GM18873 (cell line): Measurements from ENCODE around the gene DNAH10.

Experiments used
- ATAC-seq: cut with Tn5 transposase; IDR thresholded peaks from one replicate; pipeline ENCODE4 v1.9.1; 2021; ENCODE audit warnings: mild to moderate bottlenecking, moderate library complexity, moderate number of reproducible peaks; ENCODE audit not compliant: unreplicated experiment, low FRiP score

The DNAH10 gene

DNA sequence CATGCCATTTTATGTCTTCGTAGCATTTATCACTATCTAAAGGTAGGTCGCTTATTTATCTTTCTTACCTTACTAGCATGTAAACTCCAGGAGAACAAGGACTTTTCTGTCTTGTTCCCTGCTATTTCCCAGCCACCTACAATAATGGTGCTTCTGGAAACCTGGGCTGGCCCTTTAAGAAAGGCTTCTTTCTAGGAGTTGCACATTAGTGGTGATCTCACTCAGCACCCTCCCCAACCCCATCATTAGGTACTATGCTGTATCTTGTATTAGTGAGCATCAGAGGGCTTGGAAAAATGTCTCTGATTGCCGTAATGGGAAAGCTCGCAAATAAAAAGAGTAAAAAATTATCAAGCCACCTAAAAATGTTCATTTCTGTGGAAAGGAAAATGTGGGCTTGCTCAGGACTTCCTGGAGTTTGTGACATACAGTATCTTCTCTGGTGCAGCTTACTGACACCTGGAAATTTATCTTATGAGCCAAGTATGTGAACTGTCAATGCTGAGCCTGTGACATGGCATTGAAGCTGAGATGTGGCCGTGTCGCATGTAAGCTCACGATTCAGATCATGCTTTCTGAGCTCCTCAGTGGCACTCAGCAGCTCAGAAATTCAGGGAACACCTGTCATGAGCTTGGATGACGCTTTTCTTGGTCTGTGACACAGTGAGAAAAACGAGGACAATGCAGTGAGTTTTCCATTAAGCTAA is 198.1 kb downstream of the DNAH10 start:
- ATAC-seq: no peak

DNA sequence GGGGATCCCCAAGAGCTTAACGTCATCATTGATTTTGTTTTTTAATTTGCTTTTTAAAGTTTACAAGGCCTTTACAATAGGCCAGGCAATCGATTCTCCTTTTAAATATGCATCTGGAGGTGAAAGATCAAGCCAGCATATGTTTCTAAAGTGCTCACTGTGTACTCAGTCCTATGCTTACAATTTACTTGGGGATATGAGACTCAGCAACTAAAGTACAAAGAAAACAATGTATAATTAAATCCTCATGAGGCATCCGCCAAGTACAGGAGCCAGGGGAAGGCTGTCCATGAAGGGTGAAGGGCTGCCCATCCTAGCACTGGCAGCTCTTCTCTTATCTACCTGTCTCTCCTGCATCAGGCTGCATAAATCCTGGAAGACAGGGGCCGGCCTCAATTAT is 198.8 kb downstream of the DNAH10 start:
- no peak for ATAC-seq

DNA sequence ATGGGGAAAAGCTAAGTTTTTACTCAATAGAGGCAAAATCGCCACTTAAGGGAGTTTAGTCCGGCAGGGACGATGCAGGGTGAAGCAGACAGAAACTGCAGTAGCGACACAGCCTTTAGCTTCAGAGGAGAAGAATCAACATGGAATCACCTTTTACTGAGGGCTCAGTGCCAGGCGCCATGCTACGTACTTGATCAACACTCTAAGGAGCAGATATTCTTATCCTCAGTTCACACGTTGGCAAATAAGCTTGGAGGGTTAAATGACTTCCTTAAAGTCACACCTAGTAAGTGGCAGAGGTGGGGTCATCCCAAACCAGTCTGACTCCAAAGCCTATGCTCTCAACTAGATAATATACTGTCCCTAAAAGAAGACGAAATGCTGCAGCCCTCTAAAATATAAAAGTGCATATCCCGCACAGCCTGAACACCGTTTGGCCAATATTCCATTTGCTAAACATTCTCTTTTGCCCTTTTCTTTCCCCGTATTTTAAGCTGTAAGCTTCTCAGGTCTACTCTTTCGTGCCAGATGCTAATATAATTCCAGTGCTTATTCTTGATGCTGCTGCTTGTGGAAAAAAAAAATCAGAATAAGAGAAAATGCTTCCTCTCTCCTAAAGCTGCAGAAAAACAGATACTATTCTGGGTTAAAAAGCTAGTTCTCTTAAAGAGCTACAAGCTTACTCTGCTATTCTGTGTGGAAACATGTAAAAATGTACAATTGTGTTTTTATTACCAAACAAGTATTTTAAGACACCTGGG is 199.7 kb downstream of the DNAH10 start:
- ATAC-seq: no peak

DNA sequence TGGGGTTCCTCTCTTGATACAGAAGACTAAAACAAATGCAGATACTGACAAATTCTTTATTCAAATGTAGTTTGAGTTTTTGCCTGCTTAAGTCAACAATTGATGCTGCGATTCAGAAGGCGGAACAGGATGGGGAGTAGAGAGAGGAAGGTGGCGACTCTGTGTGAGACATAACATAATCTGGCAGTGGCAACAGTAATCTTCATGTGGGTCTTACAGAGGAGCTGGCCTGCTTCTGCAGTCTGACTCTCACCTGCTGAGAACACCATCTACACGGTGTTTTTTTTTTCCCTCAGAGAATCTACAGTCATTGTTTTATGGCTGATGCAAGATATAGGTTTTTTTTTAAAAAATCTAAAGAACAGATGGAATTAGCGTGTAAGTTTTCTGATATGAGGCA is 200.4 kb downstream of the DNAH10 start:
- ATAC-seq: no peak

DNA sequence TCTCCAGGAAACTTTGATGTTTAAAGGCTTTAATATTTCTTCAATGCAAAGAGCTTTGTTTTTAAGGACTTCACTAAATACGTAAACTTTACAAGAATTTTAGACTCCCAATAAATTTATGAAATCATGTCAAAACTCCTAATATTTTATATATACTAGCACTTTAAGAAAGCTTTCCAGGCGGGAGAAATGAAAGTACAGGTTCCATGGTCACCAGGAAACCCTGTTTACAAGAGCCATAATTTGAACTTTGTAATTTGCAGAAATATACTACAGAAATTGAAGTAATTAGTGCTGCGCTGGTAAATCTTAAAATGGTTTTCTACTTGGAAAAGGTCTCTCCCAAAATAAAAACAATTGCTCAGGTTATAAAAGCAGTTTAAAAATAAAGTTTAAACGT is 201.7 kb downstream of the DNAH10 start:
- ATAC-seq: no peak

DNA sequence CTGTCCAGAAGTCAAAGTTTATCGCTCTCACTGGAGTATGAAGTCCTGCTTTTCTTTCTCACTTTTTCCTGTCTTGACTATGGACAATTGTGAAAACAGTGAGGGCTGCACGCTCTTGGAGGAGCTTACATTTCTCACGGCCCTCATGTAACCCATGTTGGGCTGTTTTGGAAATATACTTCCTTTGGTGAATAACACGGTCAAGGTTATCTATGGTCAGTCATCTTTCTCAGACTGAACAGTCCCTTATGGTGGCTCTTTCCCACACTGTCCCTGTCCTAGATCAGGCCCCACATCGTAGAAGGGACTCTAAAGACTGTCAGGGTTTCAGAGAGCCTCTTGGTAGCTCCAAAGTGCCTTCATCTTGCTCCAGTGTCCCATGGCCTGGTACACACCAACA is 203.3 kb downstream of the DNAH10 start:
- no peak for ATAC-seq

DNA sequence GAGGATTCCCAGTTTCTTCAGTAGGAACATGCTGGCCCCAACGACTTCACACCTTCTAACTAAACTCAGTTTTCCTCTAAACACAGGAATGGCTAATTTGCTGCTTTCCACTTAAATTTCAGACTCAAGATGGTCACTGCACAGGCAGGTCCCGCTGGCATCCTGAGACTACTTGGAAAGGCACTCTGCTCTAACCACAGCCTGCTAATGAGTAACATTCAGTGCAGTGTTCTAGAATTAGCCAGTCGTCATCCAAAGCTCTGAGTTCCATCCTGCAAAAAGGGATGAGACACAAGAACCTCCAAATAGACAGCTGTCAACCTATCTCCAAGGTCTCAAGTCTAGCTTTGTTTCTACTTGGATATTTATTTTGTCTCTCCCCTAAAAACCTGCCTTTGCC is 204.5 kb downstream of the DNAH10 start:
- ATAC-seq: no peak

DNA sequence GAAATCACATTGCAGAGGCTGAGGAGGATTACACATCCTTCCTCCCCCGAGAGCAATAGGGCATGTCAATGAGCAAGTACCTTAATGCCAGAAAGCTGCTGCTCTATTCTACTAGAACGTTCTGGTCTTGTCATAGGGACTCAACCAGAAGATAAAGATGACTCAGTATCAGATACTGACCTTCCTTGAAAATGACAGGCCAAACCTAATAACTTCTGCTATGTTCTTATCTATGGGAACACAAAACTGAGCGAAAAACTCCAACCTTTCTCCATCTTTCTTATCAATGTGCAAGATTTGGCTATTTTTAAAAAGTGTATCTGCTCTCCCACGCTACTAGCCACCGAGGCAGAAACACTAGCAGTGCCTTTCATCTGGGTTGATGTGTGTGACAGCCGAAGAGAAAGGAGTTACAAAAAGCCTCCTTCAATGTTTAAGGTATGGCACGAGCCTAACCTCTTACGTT is 205.1 kb downstream of the DNAH10 start:
- no peak for ATAC-seq

DNA sequence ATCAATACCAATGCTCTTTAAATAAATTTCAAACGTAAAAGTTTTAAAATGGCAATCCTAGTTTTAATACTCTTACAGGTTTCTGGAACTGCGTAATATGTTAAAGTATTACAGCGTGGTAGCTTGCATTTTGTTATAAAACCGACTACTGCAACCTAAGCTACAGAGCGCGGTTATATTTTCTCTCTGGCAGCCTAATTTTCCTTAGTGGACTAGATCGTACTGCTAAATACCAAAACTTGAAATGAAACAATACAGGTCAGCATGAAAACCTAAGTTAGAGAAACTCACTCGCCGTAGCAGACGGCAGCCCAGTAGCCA is 209.3 kb downstream of the DNAH10 start:
- no peak for ATAC-seq

DNA sequence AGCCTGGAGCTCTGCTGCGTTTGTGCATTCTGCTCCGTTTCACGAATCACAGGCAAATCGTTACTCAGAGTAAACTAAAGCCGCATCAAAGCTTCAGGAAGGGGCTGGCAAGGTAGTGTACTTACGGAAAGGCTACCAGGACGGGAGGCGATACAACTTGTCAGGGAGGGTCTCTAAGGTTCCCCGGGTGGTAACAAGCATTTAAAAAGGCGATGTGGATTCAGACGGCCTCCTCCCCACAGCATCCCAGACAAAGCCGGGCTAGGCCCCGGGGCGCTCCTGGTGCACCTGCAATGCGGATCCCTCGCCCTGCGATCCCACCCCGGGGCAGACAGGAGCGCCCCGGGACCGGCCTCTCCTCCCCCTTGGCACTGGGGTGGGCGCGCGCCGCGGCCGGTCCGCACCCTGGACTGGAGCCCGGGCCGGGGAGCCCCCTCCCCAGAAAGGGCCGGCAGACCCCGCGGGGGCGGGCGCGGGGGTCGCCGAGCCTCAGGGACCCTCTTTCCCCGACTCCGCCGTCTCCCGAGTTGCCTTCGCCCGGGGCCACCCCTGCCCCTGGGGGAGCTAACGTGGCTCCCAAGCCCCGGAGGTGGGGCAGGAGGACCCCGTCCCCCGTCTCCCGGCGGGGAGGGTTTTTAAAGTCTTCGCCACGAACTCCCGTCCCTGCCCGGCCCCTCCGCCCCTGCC is 209.8 kb downstream of the DNAH10 start:
- ATAC-seq: peak; percentile 13

DNA sequence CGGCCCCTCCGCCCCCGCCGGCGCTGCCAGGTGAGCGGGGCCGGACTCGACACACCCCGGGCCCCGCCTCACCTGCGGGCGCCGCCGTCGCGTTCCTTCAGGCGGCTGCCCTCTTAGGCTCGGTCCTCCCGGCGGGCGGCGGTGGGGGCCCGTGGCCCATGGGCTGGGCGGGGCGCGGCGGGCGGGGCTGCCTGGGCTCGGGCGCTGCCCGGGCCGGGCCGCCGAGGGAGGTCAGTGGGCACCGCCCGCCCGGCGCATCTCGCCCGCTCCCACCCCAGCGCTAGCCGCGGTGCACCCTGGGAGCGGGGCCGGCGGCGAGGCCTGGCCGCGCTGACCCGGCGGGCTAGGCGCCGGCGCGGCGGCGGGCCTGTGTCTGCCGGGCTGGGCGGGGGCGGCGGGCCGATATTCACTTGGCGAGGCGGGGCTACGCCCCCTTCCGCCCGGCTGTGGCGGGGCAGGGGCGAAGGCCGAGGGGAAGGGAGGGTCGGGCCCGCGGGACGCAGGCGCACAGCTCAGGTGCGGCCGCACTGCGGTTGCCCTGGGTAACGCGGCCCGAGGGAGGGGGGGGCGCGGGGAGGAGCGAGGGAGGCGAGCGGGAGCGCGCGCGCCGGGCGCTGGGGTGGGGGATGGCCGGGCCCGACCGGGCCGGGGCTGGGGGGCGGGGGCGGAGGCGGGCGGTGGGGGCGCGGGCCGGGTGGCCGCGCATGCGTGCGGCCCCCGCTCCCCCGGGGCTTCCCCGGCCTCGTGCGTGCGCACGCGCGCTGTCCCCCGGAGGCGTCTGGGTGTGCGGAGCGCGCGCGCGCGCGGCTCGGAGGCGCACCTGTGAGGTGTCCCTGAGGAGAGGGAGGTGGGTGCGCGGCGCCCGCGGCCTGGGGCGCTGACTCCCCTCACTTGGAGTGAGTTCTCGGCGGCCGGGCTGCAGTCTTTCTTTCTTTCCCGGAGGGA is 210.6 kb downstream of the DNAH10 start, which contains the start of the genes CCDC92 and ZNF664:
Gene CCDC92, minus strand, starts transcription at position 375 of the 945 bp plus-strand sequence. CDS start 28,526 bp downstream, outside the sequence.
Gene ZNF664, plus strand, starts transcription at position 759 of the 945 bp plus-strand sequence. CDS start 38,930 bp downstream, outside the sequence.
- ATAC-seq: peak; percentile 68

DNA sequence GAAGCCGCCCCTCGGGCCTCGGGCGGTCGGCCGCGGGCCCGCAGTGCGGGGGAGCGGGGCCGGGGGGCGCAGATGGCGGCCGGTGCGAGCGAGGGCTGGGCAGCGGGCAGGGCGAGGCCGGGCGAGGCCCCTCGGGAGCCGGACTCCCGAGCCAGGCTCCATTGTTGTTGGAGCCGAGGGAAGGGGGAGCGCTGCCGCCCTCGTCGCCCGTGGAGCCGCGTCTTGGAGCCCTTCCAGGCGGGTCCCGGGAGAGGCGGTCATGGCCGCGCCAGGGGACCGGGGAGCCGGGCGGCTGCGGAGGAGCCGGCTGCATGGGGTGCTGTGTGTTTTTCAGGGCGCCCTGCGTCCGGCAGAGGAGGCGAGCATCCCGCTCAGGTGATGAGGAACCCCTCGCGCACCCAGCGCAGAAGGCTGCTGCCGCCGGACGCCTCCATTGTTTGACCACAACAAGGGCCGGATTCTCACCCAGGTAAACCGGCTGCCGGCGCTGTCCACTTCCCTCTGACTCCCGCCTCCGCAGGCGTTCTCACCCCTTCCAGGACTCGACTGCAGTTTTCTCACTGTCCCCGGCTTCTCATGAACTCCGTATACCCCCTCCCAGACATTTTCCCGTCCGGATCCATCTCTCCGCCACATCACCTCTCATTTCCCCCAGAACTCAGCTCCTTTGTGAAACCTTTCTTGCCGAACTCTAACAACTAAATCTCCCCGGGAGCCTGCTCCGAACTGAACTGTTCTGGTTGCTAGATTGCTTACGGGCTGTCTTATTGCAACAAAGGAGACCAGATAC is 211.6 kb downstream of the DNAH10 start:
- no peak for ATAC-seq

DNA sequence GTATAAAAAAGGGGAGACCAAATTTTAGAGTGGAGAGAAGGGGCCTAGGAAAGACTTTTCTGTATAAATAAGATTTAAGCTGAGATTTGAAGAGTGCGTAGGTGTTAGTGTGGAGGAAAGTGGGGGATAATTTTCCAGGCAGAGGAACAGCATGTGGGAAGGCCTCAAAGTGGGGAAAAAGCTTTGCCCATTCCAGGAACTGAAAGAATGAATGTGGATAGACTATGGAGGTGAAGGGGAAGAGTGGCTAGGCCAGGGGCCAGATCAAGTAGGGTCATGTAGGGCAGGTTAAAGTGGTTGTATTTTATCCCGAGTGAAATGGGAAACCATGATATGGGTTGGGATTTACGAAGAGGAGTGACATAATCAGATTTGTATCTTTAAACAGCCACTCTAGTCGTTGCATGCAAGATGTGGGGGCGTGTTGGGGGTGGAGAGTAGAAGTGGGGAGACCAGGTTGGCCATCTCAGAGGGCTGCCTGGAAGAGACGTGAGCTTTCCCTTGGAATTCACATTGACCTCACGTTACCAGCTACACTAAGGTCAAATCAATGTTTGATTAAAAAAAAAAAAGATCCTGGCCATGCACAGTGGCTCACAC is 214.2 kb downstream of the DNAH10 start:
- ATAC-seq: no peak

DNA sequence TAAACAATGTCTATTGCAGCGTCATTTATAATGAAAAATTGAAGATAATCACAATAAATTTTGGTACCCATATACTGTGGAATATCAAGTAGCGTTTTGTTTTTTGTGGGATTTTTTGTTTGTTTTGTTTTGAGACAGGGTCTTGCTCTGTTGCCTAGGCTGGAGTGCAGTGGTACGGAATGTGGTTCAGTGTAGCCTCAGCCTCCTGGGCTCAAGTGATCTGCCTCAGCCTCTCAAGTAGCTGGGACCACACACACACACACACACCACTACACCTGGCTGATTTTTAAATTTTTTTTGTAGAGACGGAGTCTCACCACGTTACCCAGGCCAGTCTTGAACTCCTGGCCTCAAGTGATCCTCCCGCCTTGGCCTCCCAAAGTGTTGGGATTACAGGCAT is 217.5 kb downstream of the DNAH10 start:
- no peak for ATAC-seq

DNA sequence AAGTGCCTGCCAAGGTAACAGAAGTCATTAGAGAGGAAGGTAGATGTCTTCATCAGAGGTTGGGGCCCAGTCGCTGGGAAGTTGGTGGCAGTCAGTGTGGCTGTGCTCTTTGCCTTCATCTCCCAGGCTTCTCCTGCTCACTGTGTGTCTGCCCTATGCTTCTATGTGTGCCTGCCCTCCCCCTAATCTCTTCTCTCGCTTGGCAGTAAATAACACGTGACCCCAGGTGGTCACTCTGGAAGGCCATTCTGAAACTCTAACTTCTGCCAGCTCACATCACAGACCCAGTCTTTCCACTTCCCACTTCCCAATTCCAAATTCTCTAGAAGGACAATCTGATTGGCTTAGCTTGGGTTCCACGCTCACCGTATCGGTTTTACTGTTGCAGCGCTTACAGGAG is 220.2 kb downstream of the DNAH10 start:
- no peak for ATAC-seq

DNA sequence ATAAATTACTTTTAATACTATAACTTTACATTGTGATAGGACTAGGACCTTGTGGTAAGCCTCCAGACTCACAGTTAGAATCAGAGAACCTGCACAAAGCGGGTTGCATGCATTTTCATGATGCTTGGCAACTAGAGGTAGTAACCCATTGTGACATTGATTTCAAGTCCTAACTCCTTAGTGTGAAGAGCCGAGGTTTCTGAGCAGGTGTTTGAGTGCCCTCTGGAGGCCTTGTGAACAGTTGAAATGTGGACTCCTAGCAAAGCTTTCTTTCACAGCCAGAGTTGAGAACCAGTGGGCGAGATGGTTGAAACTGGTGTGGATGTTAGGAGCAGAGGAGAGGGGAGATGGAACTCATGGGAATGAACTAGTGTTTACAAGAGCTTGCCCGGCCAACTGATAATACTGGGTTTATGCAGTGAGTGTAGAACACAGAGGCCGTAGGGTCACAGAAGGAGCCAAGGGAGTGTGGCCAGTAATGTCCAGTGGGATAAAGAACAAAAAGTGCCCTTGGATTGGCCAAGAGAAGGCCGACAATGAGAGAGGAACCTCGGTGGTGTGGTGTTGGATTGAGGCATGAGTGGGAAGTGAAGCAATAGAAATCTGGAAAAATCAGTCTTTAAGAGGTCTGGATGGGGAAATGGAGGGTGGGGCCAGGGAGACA is 221.9 kb downstream of the DNAH10 start:
- no peak for ATAC-seq

DNA sequence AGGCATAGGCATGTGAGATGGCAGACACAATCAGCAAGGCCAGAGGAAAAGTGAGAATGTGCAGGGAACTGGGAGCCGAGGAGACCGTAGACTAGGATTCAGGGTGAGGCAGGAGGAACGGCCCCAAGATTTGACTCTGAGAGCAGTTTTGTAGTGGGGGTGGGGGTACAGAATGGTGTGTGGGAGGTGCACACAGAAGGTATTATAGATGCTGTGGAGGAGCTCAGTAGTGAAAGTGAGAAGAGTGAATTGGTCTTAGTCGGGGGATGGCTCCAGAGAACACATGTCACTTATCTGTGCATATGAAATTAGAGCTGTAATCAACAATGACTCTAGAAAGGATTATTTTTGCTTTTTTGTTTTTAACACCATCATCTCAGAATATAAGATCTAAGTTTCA is 222.8 kb downstream of the DNAH10 start:
- no peak for ATAC-seq
